Lung (tissue), 12 donors: Measurements from ENCODE around the gene ADAMTS6. TPM values are rescaled to one million over a fixed set of nuclear protein-coding genes. Genes with fewer than 3 reads are reported as not detected.

Experiments
- ATAC-seq: fragments of 200-7000 bp; cut with Tn5 transposase; one replicate; pipeline ENCODE4 v1.9.1; 2020; ENCODE audit warnings: moderate number of reproducible peaks; ENCODE audit not compliant: insufficient read depth, low FRiP score
- DNase-seq, 3 donors: peaks; one replicate each; pipeline ENCODE4 v3.0.0-alpha.2; 2013 to 2017
- H3K27ac ChIP-seq, 2 donors: one replicate each; pipeline ENCODE4 v1.5.1; 2013; ENCODE audit warnings: mild to moderate bottlenecking in 2 of 2, moderate library complexity in 2 of 2, control low read depth in 1 of 2, inconsistent platforms in 1 of 2, low read depth in 1 of 2, low read length in 1 of 2
- H3K27me3 ChIP-seq, 3 donors: one replicate each; pipeline ENCODE4 v1.5.1; 2013; ENCODE audit warnings: low read length in 2 of 3; ENCODE audit not compliant: control insufficient read depth in 3 of 3, insufficient read depth in 3 of 3
- H3K36me3 ChIP-seq, 4 donors: one replicate each; pipeline ENCODE4 v1.5.1; 2013; ENCODE audit warnings: low read length in 4 of 4, mild to moderate bottlenecking in 1 of 4, moderate library complexity in 1 of 4; ENCODE audit not compliant: control insufficient read depth in 4 of 4, insufficient read depth in 4 of 4
- H3K4me1 ChIP-seq, 5 donors: one replicate each; pipeline ENCODE4 v1.5.1; 2013; ENCODE audit warnings: low read length in 5 of 5, mild to moderate bottlenecking in 2 of 5, moderate library complexity in 1 of 5; ENCODE audit not compliant: control insufficient read depth in 5 of 5, insufficient read depth in 5 of 5
- H3K4me3 ChIP-seq: one replicate; pipeline ENCODE4 v1.5.1; 2013; ENCODE audit warnings: mild to moderate bottlenecking, control low read depth, moderate library complexity
- H3K9ac ChIP-seq, 2 donors: one replicate each; pipeline ENCODE4 v1.5.1; 2013; ENCODE audit warnings: low read length in 2 of 2, control low read depth in 1 of 2; ENCODE audit not compliant: insufficient read depth in 1 of 2
- H3K9me3 ChIP-seq, 4 donors: one replicate each; pipeline ENCODE4 v1.5.1; 2013; ENCODE audit warnings: low read length in 3 of 4, mild to moderate bottlenecking in 1 of 4, moderate library complexity in 1 of 4; ENCODE audit not compliant: control insufficient read depth in 4 of 4, insufficient read depth in 3 of 4
- WGBS, 2 donors: extraction: QIAGEN DNeasy Blood & Tissue Kit; methylation state at CpG; one replicate each; pipeline ENCODE4 v1.1.7; 2013; 5-methylcytosine and 5-hydroxymethylcytosine counted together
- polyA plus RNA-seq, 2 donors: library from polyadenylated mRNA; stranded (reverse); fragments of 200-250 nt; gene quantifications; one replicate each; pipeline ENCODE4 v1.2.1, GENCODE V29; 2013
- total RNA-seq, 2 donors: library from RNA; depleted of rRNA in 1 of 2; stranded (reverse); fragments of >200 nt in 1 of 2; gene quantifications; one replicate each; pipeline ENCODE4 v1.2.1, GENCODE V29; 2014 to 2021
- TF ChIP-seq, protein P1 (sequence below): IDR thresholded peaks from 2 replicates; pipeline ENCODE4 v1.5.1; 2012; ENCODE audit warnings: mild to moderate bottlenecking; ENCODE audit errors: control extremely low read depth, extremely low read depth
- donor health status: control.
- donor health status: control.
- donor health status: Bipolar disorder and iron deficiency.
- donor health status: healthy.
- donor health status: DM: yes; HTN: yes; CAD: no.

ADAMTS6 gene
- total and polyA plus RNA-seq, 4 donors, result 0.19 to 16.8 (median 3.3) TPM

DNA sequence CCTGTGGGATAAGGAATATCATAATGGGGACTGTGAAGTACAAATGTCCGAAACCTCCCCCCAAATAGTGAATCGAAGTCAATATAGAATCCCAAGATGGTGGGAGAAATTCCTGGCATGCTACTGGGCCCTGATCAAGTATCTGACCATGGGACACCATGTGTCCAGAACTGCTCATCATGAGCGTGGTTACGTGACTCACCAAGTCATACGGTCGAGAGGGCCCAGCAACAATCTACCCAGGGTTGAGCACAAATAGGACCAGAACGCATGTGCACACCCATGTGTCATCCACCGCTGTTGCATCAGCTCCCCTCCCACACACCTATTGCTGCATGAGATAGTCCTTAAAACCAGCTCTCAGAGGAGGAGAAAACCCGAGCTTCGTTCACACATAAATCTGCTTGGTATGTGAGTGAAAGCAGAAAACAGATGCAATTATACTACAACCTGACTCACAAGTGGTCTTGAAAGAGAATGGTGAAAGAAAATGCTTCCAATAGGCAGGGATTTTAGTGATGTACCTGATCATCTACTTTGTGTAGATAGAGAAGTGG, 359.8 kb downstream of the ADAMTS6 start:
- Histone ChIP-seq H3K9ac (no peak overlapping the region), H3K36me3 (no peaks in the 10 kb centered on the region), H3K4me1 (peaks cover 0 to 21% (median 3%) of the 10 kb centered on the region in 5 donors), H3K4me3 (no peak overlapping the region), H3K27ac (no peak overlapping the region), H3K27me3 (no peaks in the 10 kb centered on the region), H3K9me3 (no peaks in the 10 kb centered on the region)
- 94 to 97% methylated on average over 10 of the region's 10 CpGs for WGBS, 2 donors
- DNase-seq (no peak), ATAC-seq (no peak)
- TF ChIP-seq, protein P1, sequence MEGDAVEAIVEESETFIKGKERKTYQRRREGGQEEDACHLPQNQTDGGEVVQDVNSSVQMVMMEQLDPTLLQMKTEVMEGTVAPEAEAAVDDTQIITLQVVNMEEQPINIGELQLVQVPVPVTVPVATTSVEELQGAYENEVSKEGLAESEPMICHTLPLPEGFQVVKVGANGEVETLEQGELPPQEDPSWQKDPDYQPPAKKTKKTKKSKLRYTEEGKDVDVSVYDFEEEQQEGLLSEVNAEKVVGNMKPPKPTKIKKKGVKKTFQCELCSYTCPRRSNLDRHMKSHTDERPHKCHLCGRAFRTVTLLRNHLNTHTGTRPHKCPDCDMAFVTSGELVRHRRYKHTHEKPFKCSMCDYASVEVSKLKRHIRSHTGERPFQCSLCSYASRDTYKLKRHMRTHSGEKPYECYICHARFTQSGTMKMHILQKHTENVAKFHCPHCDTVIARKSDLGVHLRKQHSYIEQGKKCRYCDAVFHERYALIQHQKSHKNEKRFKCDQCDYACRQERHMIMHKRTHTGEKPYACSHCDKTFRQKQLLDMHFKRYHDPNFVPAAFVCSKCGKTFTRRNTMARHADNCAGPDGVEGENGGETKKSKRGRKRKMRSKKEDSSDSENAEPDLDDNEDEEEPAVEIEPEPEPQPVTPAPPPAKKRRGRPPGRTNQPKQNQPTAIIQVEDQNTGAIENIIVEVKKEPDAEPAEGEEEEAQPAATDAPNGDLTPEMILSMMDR, result no peak

DNA sequence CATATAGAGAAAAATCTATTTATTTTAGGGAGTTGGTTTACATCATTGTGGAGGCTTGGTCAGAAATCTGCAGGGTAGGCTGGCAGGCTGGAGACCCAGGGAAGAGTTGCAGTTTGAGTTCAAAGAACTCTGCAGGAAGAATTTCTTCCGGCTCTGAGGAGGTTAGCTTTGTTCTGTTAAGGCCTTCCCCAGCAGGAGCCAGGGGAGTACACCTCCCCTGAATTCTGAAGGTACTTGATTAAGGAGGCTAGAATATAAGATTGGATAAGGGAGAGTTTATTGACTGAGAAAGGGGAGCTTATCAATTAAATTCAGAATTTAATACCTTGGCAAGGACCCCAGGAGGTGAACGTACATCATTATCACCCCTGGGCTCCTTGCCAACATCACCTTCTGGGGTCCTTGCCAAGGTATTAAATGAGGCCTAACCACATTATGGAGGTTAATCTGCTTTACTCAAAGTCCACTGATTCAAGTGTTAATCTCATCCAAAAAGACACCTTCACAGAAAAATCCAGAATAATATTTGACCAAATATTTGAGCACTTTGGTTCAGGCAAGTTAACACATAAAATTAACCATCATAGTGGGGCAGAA, 361.3 kb downstream of the ADAMTS6 start:
- no peak overlapping the region for H3K9ac ChIP-seq
- H3K27ac ChIP-seq, result no peak overlapping the region
- 58 to 74% methylated on average over 2 of the region's 2 CpGs for WGBS, 2 donors
- DNase-seq (no peak), ATAC-seq (no peak)
- H3K27me3 ChIP-seq, result no peaks in the 10 kb centered on the region
- H3K9me3 ChIP-seq, result no peaks in the 10 kb centered on the region
- TF ChIP-seq, protein P1, result no peak
- peaks cover 0 to 6% (median 0%) of the 10 kb centered on the region in 5 donors for H3K4me1 ChIP-seq
- no peak overlapping the region for H3K4me3 ChIP-seq
- no peaks in the 10 kb centered on the region for H3K36me3 ChIP-seq

DNA sequence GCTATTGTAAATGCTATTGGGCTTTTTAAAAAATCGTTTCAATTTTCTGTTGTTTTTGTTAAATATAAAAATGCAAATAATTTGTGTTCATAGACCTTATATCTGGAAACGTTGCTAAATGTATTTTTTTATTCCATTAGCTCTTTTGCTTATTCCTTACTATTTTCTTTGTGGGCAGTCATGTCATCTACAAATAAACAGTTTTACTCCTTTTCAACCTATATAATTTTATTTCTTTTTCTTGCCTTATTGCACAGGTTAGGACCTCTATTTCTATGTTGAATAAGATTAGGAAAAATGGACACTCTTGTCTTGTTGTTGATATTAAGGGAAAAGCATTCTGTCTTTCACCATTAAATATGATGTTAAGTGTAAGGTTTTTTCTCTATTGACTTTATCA, 364.2 kb downstream of the ADAMTS6 start:
- Histone ChIP-seq H3K9ac (no peak overlapping the region), H3K36me3 (no peaks in the 10 kb centered on the region), H3K27me3 (no peaks in the 10 kb centered on the region), H3K9me3 (peaks cover 0 to 1% (median 0%) of the 10 kb centered on the region in 4 donors), H3K4me1 (no peaks in the 10 kb centered on the region), H3K27ac (no peak overlapping the region), H3K4me3 (no peak overlapping the region)
- DNase-seq, result no peak
- TF ChIP-seq, protein P1, result no peak
- WGBS, 2 donors, result 86 to 91% methylated on average over 2 of the region's 2 CpGs
- ATAC-seq, result no peak

- DNase-seq (no peak), ATAC-seq (no peak)
- Histone ChIP-seq H3K4me1 (no peaks in the 10 kb centered on the region), H3K9ac (no peak overlapping the region), H3K4me3 (no peak overlapping the region), H3K27ac (no peak overlapping the region), H3K36me3 (no peaks in the 10 kb centered on the region), H3K27me3 (no peaks in the 10 kb centered on the region), H3K9me3 (peaks cover 0 to 1% (median 0%) of the 10 kb centered on the region in 4 donors)
- TF ChIP-seq, protein P1, result no peak
- 86 to 90% methylated on average over 2 of the region's 2 CpGs for WGBS, 2 donors
Measured at GRCh38 chr5:65113771-65114170, 367.9 kb downstream of the ADAMTS6 start.
